Mesenchymal stem cell (in vitro differentiated cells and primary cell): ENCODE results near the gene CPLX3.

ENCODE experiments used
- DNase-seq: peaks from one replicate; pipeline ENCODE4 v3.0.0-alpha.2; 2013
- H2AFZ ChIP-seq: one replicate; pipeline ENCODE4 v1.6.1; 2013; ENCODE audit warnings: low read depth, mild to moderate bottlenecking, control low read depth, inconsistent platforms, low read length, moderate library complexity
- H2AK5ac ChIP-seq: 2 replicates; pipeline ENCODE4 v1.6.1; 2013; ENCODE audit warnings: low read length, moderate library complexity, mild to moderate bottlenecking, inconsistent platforms; ENCODE audit not compliant: severe bottlenecking
- H2BK120ac ChIP-seq: one replicate; pipeline ENCODE4 v1.6.1; 2013; ENCODE audit warnings: low read depth, mild to moderate bottlenecking, inconsistent platforms, low read length, moderate library complexity
- H2BK12ac ChIP-seq, 2 experiments: one replicate each; pipeline ENCODE4 v1.6.1; 2013; ENCODE audit warnings: inconsistent platforms in 2 of 2, low read length in 2 of 2, mild to moderate bottlenecking in 2 of 2, moderate library complexity in 2 of 2, control low read depth in 1 of 2
- H2BK15ac ChIP-seq: one replicate; pipeline ENCODE4 v1.6.1; 2013; ENCODE audit warnings: mild to moderate bottlenecking, low read depth, inconsistent platforms; ENCODE audit not compliant: poor library complexity, severe bottlenecking
- H2BK5ac ChIP-seq: 2 replicates; pipeline ENCODE4 v1.6.1; 2013; ENCODE audit warnings: low read depth, mild to moderate bottlenecking, low read length, control low read depth, inconsistent platforms; ENCODE audit not compliant: poor library complexity, severe bottlenecking
- H3K14ac ChIP-seq, 2 experiments: one replicate each; pipeline ENCODE4 v1.6.1; 2013; ENCODE audit warnings: inconsistent platforms in 2 of 2, low read length in 2 of 2, control low read depth in 1 of 2, mild to moderate bottlenecking in 1 of 2, moderate library complexity in 1 of 2
- H3K18ac ChIP-seq, 2 experiments: one replicate each; pipeline ENCODE4 v1.6.1; 2013; ENCODE audit warnings: inconsistent platforms in 2 of 2, low read length in 2 of 2, control low read depth in 1 of 2, low read depth in 1 of 2, mild to moderate bottlenecking in 1 of 2
- H3K23ac ChIP-seq, 2 experiments: one replicate each; pipeline ENCODE4 v1.6.1; 2013; ENCODE audit warnings: inconsistent platforms in 2 of 2, low read length in 2 of 2, mild to moderate bottlenecking in 2 of 2, moderate library complexity in 2 of 2, control low read depth in 1 of 2
- H3K27ac ChIP-seq: 2 replicates; pipeline ENCODE4 v1.5.1; 2013; ENCODE audit warnings: mild to moderate bottlenecking, moderate library complexity, low read length, control low read depth, inconsistent platforms; ENCODE audit not compliant: poor library complexity, severe bottlenecking
- H3K27me3 ChIP-seq, 2 experiments: 2 replicates each; pipeline versions ENCODE4 v1.6.1 to v1.7.0; 2013; ENCODE audit warnings: low read length in 2 of 2, mild to moderate bottlenecking in 2 of 2, moderate library complexity in 2 of 2, control low read depth in 1 of 2, inconsistent platforms in 1 of 2; ENCODE audit not compliant: control insufficient read depth in 1 of 2, insufficient read depth in 1 of 2
- H3K36me3 ChIP-seq, 2 experiments: 2 replicates each; pipeline versions ENCODE4 v1.6.1 to v1.7.0; 2013; ENCODE audit warnings: low read length in 2 of 2, control low read depth in 1 of 2, inconsistent platforms in 1 of 2, low read depth in 1 of 2, mild to moderate bottlenecking in 1 of 2; ENCODE audit not compliant: insufficient read depth in 2 of 2, control insufficient read depth in 1 of 2
- H3K4ac ChIP-seq, 2 experiments: one replicate each; pipeline ENCODE4 v1.6.1; 2013; ENCODE audit warnings: inconsistent platforms in 2 of 2, low read length in 2 of 2, mild to moderate bottlenecking in 2 of 2, moderate library complexity in 2 of 2, control low read depth in 1 of 2, low read depth in 1 of 2
- H3K4me1 ChIP-seq: 2 replicates; pipeline ENCODE4 v1.6.1; 2013; ENCODE audit warnings: low read depth, low read length, control low read depth; ENCODE audit not compliant: control insufficient read depth, insufficient read depth
- H3K4me2 ChIP-seq: 2 replicates; pipeline ENCODE4 v1.6.1; 2013; ENCODE audit warnings: low read length, mild to moderate bottlenecking, inconsistent platforms; ENCODE audit not compliant: poor library complexity, severe bottlenecking
- H3K4me3 ChIP-seq, 2 experiments: 2 replicates each; pipeline versions ENCODE4 v1.5.1 to v1.7.0; 2013; ENCODE audit warnings: low read length in 2 of 2, mild to moderate bottlenecking in 2 of 2, control low read depth in 1 of 2, low read depth in 1 of 2; ENCODE audit not compliant: insufficient read depth in 1 of 2
- H3K79me1 ChIP-seq: replicated peaks from 2 replicates; pipeline ENCODE4 v1.6.1; 2013; ENCODE audit warnings: mild to moderate bottlenecking, control low read depth, low read length, inconsistent platforms; ENCODE audit not compliant: poor library complexity, severe bottlenecking
- H3K9ac ChIP-seq: 2 replicates; pipeline ENCODE4 v1.7.0; 2013; ENCODE audit warnings: mild to moderate bottlenecking, low read length, moderate library complexity
- H3K9me3 ChIP-seq: 2 replicates; pipeline ENCODE4 v1.7.0; 2013; ENCODE audit warnings: mild to moderate bottlenecking, low read length; ENCODE audit not compliant: control insufficient read depth
- H4K8ac ChIP-seq: one replicate; pipeline ENCODE4 v1.6.1; 2013; ENCODE audit warnings: inconsistent platforms, mild to moderate bottlenecking, low read length, moderate library complexity
- H4K91ac ChIP-seq: one replicate; pipeline ENCODE4 v1.6.1; 2013; ENCODE audit warnings: mild to moderate bottlenecking, low read length, inconsistent platforms
- WGBS: methylation state at CpG from one replicate; pipeline ENCODE4 v1.1.7; 2013; ENCODE audit warnings: mixed read lengths; 5-methylcytosine and 5-hydroxymethylcytosine counted together

Gene CPLX3

DNA sequence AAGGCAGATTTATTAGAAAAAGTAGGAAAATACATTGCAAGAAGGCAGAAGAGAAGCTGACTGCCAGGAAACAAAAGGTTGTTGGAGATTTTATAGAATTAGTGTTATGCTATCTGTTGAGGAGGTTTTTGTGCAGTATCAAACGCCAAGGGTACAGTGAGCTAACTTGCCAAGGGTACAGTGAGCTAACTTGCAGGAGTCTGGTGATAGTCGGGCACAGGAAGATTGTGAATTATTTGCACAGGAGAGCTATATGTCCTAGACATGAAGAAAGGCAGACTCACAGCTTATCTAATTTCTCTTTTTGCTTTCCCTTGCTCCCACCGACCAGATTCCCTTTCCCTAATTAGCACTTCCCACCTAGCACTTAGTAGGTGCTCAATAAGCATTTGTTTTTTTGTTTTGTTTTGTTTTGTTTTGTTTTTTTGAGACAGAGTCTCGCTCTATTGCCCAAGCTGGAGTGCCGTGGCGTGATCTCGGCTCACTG is 47.2 kb upstream of the CPLX3 start:
- Histone ChIP-seq H3K36me3 (no peaks in the 10 kb centered on the region), H2AFZ (no peak overlapping the region), H3K14ac (no peak overlapping the region), H3K4me2 (no peak overlapping the region), H3K18ac (no peak overlapping the region), H3K23ac (no peak overlapping the region), H3K27ac (no peak overlapping the region), H2BK15ac (no peak overlapping the region), H2BK5ac (no peak overlapping the region), H4K91ac (no peak overlapping the region), H2BK12ac (no peak overlapping the region), H3K4me3 (no peak overlapping the region), H3K27me3 (no peaks in the 10 kb centered on the region), H3K4me1 (peaks cover 43% of the 10 kb centered on the region), H3K9me3 (no peaks in the 10 kb centered on the region), H4K8ac (no peak overlapping the region), H2AK5ac (no peak overlapping the region), H2BK120ac (no peak overlapping the region), H3K79me1 (peaks cover 2% of the 10 kb centered on the region), H3K4ac (no peak overlapping the region), H3K9ac (no peak overlapping the region)
- WGBS = 83% methylated on average over 3 of the region's 7 CpGs
- no peak for DNase-seq

DNA sequence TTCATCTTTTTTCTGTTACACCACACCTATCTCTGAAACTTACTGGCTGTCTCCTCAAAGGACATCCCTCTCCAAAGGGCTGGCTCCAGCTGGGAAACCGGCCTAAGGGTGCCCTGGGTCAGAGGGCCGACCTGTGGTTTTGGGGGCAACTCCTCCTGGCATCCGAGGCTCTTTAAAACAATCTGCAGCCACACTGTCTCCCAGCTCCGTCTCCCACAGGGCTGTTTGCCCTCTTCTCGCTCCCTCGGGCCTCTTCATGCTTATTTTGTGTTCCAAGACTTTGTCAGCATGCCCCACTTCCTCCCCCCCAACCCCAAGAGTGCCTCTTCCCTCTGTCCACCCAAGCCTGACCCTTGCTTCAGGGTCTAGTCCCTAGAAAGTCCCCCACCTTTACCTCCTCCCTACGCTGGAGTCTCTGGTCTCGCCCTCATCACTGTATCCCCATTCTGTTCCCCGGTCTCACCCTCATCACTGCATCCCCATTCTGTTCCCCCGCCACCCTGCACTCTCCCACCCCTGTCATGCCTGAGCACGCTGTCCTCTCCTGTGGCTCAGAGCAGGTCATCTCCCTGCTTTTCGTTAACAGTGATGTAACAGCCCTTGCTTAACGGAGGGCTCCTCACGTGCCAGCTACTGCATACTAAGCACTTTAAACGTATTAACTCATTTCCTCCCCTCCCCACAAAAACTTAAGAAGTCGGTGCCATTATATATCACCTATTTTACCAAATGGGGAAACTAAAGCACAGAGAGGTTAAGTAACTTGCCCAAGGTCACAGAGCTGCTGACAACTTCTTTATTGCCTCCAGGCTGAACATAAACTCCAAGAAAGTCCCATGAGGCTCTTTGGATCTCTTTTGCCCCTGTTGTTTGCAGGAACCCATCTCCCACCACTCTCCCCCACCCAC is 45.6 kb upstream of the CPLX3 start:
- peak overlapping the region; percentile 69 for H3K9ac ChIP-seq
- peak overlapping the region; percentile 63 for H4K91ac ChIP-seq
- peak overlapping the region in 1 of 2 experiments; percentile 1 for H3K14ac ChIP-seq
- peak overlapping the region; percentile 23 to 67 for H2BK12ac ChIP-seq
- WGBS = 48% methylated on average over 16 of the region's 16 CpGs
- peak overlapping the region in 1 of 2 experiments; percentile 78 for H3K4me3 ChIP-seq
- peaks cover 12% of the 10 kb centered on the region for H3K79me1 ChIP-seq
- peak overlapping the region in 1 of 2 experiments; percentile 54 for H3K4ac ChIP-seq
- peaks cover 0 to 7% of the 10 kb centered on the region in 2 experiments for H3K36me3 ChIP-seq
- H4K8ac ChIP-seq = peak overlapping the region; percentile 75
- no peaks in the 10 kb centered on the region for H3K27me3 ChIP-seq
- H2BK15ac ChIP-seq = peak overlapping the region; percentile 44
- H2AK5ac ChIP-seq = no peak overlapping the region
- peak overlapping the region; percentile 100 for H3K4me2 ChIP-seq
- H3K9me3 ChIP-seq = no peaks in the 10 kb centered on the region
- H2BK5ac ChIP-seq = no peak overlapping the region
- H3K27ac ChIP-seq = no peak overlapping the region
- no peak overlapping the region for H2BK120ac ChIP-seq
- DNase-seq = peak; percentile 86
- no peak overlapping the region for H3K23ac ChIP-seq
- H3K18ac ChIP-seq = peak overlapping the region; percentile 58 to 89
- no peak overlapping the region for H2AFZ ChIP-seq
- H3K4me1 ChIP-seq = peaks cover 54% of the 10 kb centered on the region

DNA sequence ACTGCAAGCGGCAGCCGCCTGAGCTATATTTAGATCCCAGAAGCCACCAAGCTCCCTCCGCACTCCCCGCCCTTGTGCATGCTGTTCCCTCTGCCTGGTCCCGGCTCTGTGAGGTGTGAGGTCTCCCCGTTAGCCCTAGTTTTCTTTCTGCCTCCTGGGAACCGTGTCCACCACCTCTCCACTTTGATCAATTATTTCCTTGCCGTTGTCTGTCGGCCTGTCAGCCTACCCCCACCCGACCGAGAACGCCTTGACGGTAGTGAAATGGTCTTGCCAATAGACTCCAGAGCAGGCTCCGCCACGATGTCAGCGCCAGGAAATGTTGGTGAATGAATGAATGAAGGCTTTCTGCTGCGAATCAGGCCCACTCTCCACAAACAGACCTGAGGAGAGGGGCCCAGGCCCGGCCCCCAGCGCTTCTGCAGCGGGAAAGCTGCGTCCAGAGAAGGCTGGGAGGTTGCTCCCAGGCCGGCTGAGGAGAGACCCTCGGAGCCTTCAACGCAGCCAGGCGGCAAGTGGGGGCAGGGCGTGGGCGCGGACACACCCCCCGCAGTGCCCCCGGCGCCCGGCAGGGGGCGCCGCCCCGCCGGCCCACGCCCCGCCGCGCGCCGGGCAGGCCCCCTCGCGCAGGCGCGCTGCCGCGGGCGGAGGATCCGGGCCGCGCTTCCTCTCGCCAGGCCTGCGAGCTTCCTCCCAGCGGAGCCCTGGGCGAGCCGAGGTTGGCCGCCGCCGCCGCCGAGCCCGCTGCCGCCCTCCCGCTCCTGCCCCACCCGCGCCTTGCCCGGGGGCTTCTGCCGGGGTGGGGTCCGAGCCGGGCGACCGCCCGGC is 44.8 kb upstream of the CPLX3 start, which contains the start of gene CSK:
CSK (plus strand) TSS at position 650 of the 828 bp plus-strand sequence. CDS start 16,218 bp downstream, outside the sequence.
- H2AFZ ChIP-seq = peak within 1 kb of the TSS; percentile 51
- no peak within 1 kb of the TSS for H2AK5ac ChIP-seq
- H3K79me1 ChIP-seq = peaks cover 12% of the 10 kb centered on the region
- H3K4ac ChIP-seq = peak within 1 kb of the TSS in 1 of 2 experiments; percentile 76
- peak within 1 kb of the TSS; percentile 76 for H2BK15ac ChIP-seq
- H3K9ac ChIP-seq = peak within 1 kb of the TSS; percentile 92
- H2BK5ac ChIP-seq = peak within 1 kb of the TSS; percentile 83
- H3K27ac ChIP-seq = no peak within 1 kb of the TSS
- H4K91ac ChIP-seq = peak within 1 kb of the TSS; percentile 63
- H3K27me3 ChIP-seq = no peaks in the 10 kb centered on the region
- H3K23ac ChIP-seq = peak within 1 kb of the TSS in 1 of 2 experiments; percentile 66
- H3K4me3 ChIP-seq = peak within 1 kb of the TSS; percentile 71 to 97
- peaks cover 0 to 7% of the 10 kb centered on the region in 2 experiments for H3K36me3 ChIP-seq
- H2BK120ac ChIP-seq = peak within 1 kb of the TSS; percentile 80
- peak within 1 kb of the TSS; percentile 83 to 97 for H3K14ac ChIP-seq
- peak; percentile 78 for DNase-seq
- peak within 1 kb of the TSS; percentile 59 to 73 for H2BK12ac ChIP-seq
- H3K4me2 ChIP-seq = peak within 1 kb of the TSS; percentile 100
- peaks cover 59% of the 10 kb centered on the region for H3K4me1 ChIP-seq
- peak within 1 kb of the TSS; percentile 89 to 93 for H3K18ac ChIP-seq
- no peaks in the 10 kb centered on the region for H3K9me3 ChIP-seq
- under 1% methylated on average over 48 of the region's 74 CpGs for WGBS
- H4K8ac ChIP-seq = peak within 1 kb of the TSS; percentile 80
